DOHH2 (cell line): ENCODE data around the gene RGS17.

Source experiments
- H3F3A ChIP-seq: fragments of 200-600 bp; sonication (generic), shearing (Covaris generic); 2 replicates; pipeline ENCODE4 v1.6.0; 2016; ENCODE audit warnings: antibody characterized with exemption, mild to moderate bottlenecking; ENCODE audit not compliant: control insufficient read depth, insufficient read depth
- H3K27ac ChIP-seq: fragments of 200-600 bp; sonication (generic); 2 replicates; pipeline ENCODE4 v1.5.1; 2014; ENCODE audit warnings: low read depth, mild to moderate bottlenecking, low read length, moderate library complexity
- H3K27me3 ChIP-seq: fragments of 200-600 bp; sonication (generic); 2 replicates; pipeline ENCODE4 v1.6.1; 2014; ENCODE audit warnings: mild to moderate bottlenecking, low read length, mixed read lengths; ENCODE audit not compliant: control insufficient read depth
- H3K36me3 ChIP-seq: fragments of 200-600 bp; sonication (generic); 2 replicates; pipeline ENCODE4 v1.6.1; 2014; ENCODE audit warnings: mild to moderate bottlenecking, low read length, moderate library complexity, mixed read lengths; ENCODE audit not compliant: control insufficient read depth
- H3K4me1 ChIP-seq: fragments of 200-600 bp; sonication (generic); 2 replicates; pipeline ENCODE4 v1.6.1; 2014; ENCODE audit warnings: mild to moderate bottlenecking, low read length, mixed read lengths; ENCODE audit not compliant: control insufficient read depth
- H3K4me2 ChIP-seq: fragments of 200-600 bp; sonication (generic); 2 replicates; pipeline ENCODE4 v1.6.0; 2014; ENCODE audit warnings: mild to moderate bottlenecking, low read length, moderate library complexity
- H3K4me3 ChIP-seq: fragments of 200-600 bp; sonication (generic); 2 replicates; pipeline ENCODE4 v1.5.1; 2014; ENCODE audit warnings: mild to moderate bottlenecking, low read length, mixed read lengths
- H3K79me2 ChIP-seq: fragments of 200-600 bp; sonication (generic); 2 replicates; pipeline ENCODE4 v1.6.1; 2014; ENCODE audit warnings: mild to moderate bottlenecking, low read length, mixed read lengths; ENCODE audit not compliant: control insufficient read depth
- H3K9me2 ChIP-seq: fragments of 200-600 bp; sonication (generic); replicated peaks from 2 replicates; pipeline ENCODE4 v1.6.1; 2014; ENCODE audit warnings: mild to moderate bottlenecking, low read length, mixed read lengths; ENCODE audit not compliant: control insufficient read depth
- H3K9me3 ChIP-seq: fragments of 200-600 bp; sonication (generic); 2 replicates; pipeline ENCODE4 v1.6.1; 2014; ENCODE audit warnings: antibody characterized with exemption, low read length, mixed read lengths; ENCODE audit not compliant: control insufficient read depth, insufficient read depth
- H4K20me1 ChIP-seq: fragments of 200-600 bp; sonication (generic); 2 replicates; pipeline ENCODE4 v1.6.0; 2014; ENCODE audit warnings: low read depth, mild to moderate bottlenecking, antibody characterized with exemption, low read length, moderate library complexity; ENCODE audit not compliant: control insufficient read depth, insufficient read depth
- EZH2phosphoT487 ChIP-seq: fragments of 200-600 bp; sonication (generic); IDR thresholded peaks from 2 replicates; pipeline ENCODE4 v1.6.1; 2017; ENCODE audit warnings: borderline replicate concordance, mild to moderate bottlenecking, antibody characterized with exemption, low read length, moderate library complexity, mixed read lengths
- TF ChIP-seq, protein P1 (sequence below): fragments of 200-600 bp; sonication (generic); IDR thresholded peaks from one replicate; pipeline ENCODE4 v1.5.1; 2014; ENCODE audit warnings: antibody characterized with exemption, mild to moderate bottlenecking, low read depth, low read length; ENCODE audit not compliant: poor library complexity, severe bottlenecking

RGS17 gene

DNA sequence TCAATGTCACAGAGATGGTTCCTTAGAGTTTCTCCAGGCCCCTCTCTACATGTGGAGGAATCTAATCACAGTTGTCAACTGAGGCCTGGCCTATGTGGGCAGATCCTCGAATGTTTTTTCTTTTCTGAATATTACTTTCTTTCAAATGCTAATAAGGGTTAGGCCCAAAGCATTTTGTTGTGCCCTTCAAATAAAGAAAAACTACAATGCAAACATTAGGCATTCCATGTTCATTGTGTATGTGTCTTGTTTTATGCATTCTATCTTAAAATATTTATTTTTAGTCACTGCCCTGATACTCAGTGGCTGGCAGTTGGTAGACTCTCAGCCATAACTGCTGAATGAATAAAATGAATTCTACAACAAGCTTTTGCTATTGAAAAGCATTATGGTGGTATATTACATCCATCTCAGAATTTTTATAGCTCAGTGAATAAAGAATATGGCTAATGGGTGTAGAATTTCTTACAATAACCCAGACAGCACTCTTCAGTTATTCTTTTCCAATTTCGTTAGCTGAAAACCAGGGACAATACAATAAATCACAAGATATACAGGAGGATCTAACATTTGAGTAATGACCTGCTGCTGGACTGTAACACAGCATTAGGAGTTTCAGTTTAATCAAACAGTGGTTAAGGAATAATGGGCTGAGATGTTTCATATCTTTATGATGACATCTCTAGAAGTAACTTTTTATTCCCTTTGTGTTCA is 28.3 kb downstream of the RGS17 start:
- Histone ChIP-seq H3F3A (no peaks in the 10 kb centered on the region), H3K4me3 (no peak overlapping the region), H3K27ac (no peak overlapping the region), H3K27me3 (no peaks in the 10 kb centered on the region), H3K79me2 (no peaks in the 10 kb centered on the region), H3K4me1 (no peaks in the 10 kb centered on the region), H4K20me1 (no peaks in the 10 kb centered on the region), H3K4me2 (no peak overlapping the region), H3K36me3 (no peaks in the 10 kb centered on the region), H3K9me3 (no peaks in the 10 kb centered on the region), H3K9me2 (no peaks in the 10 kb centered on the region)
- TF ChIP-seq, protein P1, sequence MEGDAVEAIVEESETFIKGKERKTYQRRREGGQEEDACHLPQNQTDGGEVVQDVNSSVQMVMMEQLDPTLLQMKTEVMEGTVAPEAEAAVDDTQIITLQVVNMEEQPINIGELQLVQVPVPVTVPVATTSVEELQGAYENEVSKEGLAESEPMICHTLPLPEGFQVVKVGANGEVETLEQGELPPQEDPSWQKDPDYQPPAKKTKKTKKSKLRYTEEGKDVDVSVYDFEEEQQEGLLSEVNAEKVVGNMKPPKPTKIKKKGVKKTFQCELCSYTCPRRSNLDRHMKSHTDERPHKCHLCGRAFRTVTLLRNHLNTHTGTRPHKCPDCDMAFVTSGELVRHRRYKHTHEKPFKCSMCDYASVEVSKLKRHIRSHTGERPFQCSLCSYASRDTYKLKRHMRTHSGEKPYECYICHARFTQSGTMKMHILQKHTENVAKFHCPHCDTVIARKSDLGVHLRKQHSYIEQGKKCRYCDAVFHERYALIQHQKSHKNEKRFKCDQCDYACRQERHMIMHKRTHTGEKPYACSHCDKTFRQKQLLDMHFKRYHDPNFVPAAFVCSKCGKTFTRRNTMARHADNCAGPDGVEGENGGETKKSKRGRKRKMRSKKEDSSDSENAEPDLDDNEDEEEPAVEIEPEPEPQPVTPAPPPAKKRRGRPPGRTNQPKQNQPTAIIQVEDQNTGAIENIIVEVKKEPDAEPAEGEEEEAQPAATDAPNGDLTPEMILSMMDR = no peak

DNA sequence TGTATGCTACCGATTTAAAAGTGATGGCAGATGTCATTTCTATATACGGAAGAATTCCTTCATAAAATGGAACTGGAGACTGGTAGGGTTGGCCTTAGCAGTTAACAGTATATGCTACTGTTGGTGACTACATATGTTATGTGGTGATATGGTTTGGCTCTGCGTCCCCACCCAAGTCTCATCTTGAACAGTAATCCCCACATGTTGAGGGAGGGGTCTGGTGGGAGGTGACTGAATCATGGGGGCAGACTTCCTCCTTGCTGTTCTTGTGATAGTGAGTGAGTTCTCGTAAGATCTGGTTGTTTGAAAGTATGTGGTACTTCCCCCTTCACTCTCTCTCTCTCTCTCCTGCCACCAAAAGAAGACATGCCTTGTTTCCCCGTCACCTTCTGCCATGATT is 29.6 kb downstream of the RGS17 start:
- Histone ChIP-seq H3K9me2 (no peaks in the 10 kb centered on the region), H3K27me3 (no peaks in the 10 kb centered on the region), H3K4me3 (no peak overlapping the region), H3K27ac (no peak overlapping the region), H3F3A (no peaks in the 10 kb centered on the region), H4K20me1 (no peaks in the 10 kb centered on the region), H3K36me3 (no peaks in the 10 kb centered on the region), H3K4me1 (no peaks in the 10 kb centered on the region), H3K9me3 (no peaks in the 10 kb centered on the region), H3K79me2 (no peaks in the 10 kb centered on the region), H3K4me2 (no peak overlapping the region)
- TF ChIP-seq, protein P1 = no peak
- TF ChIP-seq EZH2phosphoT487 = no peak

DNA sequence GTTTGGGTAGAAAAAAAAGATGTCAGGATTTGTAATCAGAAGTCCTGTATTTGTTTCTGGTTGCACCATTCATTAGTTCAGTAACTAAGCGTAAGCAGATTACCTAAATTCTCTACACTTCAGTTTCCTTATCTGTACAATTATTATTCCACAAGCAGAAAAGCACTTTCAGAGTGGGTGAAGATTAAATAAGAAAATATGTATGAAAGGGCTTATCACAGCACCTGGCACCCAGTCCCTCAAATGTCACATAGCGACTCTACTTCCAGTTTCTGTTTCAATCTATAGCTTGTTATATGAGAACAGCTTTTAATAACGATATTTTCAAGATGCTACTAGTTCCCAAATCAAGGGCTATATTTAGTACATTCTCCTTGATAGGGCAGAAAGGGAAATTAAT is 31.4 kb downstream of the RGS17 start:
- no peak overlapping the region for H3K4me2 ChIP-seq
- no peaks in the 10 kb centered on the region for H3K9me2 ChIP-seq
- H4K20me1 ChIP-seq = no peaks in the 10 kb centered on the region
- no peaks in the 10 kb centered on the region for H3K9me3 ChIP-seq
- H3F3A ChIP-seq = no peaks in the 10 kb centered on the region
- H3K36me3 ChIP-seq = no peaks in the 10 kb centered on the region
- no peak overlapping the region for H3K4me3 ChIP-seq
- no peak overlapping the region for H3K27ac ChIP-seq
- H3K27me3 ChIP-seq = no peaks in the 10 kb centered on the region
- TF ChIP-seq, protein P1 = no peak
- TF ChIP-seq EZH2phosphoT487 = no peak
- no peaks in the 10 kb centered on the region for H3K79me2 ChIP-seq
- H3K4me1 ChIP-seq = no peaks in the 10 kb centered on the region
